Keratinocyte (primary cell): ENCODE measurements around the gene MYO1E. TPM values are rescaled to one million over a fixed set of nuclear protein-coding genes. Genes with fewer than 3 reads are reported as not detected.

ENCODE experiments used
- DNase-seq: peaks from one replicate; pipeline ENCODE4 v3.0.0-alpha.2; 2011; ENCODE audit warnings: low read depth, missing footprints, low spot score
- FAIRE-seq: peaks from 2 replicates; lab custom pipeline; 2011; peaks lifted over from hg19 to GRCh38; lab: Jason Lieb, UNC
- H2AFZ ChIP-seq: 2 replicates; pipeline ENCODE4 v1.6.0; 2012; ENCODE audit warnings: low read length, control low read depth, inconsistent platforms; ENCODE audit not compliant: control insufficient read depth
- H3K27ac ChIP-seq: 2 replicates; pipeline ENCODE4 v1.5.1; 2011; ENCODE audit warnings: low read length; ENCODE audit not compliant: control insufficient read depth, insufficient read depth
- H3K27me3 ChIP-seq: 3 replicates; pipeline ENCODE4 v1.6.0; 2011; ENCODE audit warnings: low read length; ENCODE audit not compliant: control insufficient read depth, insufficient read depth; ENCODE audit errors: extremely low read depth
- H3K36me3 ChIP-seq, 2 experiments: 2 replicates in 1 of 2; 3 replicates in 1 of 2; pipeline ENCODE4 v1.5.1; 2011; ENCODE audit warnings: low read length in 2 of 2, mild to moderate bottlenecking in 1 of 2; ENCODE audit not compliant: control insufficient read depth in 2 of 2, insufficient read depth in 2 of 2; ENCODE audit errors: extremely low read depth in 1 of 2
- H3K4me1 ChIP-seq: 3 replicates; pipeline ENCODE4 v1.5.1; 2011; ENCODE audit warnings: low read length; ENCODE audit not compliant: control insufficient read depth, insufficient read depth; ENCODE audit errors: extremely low read depth
- H3K4me2 ChIP-seq: 3 replicates; pipeline ENCODE4 v1.6.0; 2011; ENCODE audit warnings: low read depth, low read length; ENCODE audit not compliant: control insufficient read depth, insufficient read depth; ENCODE audit errors: extremely low read depth
- H3K4me3 ChIP-seq, 3 experiments: fragments of 200-600 bp in 1 of 3; sonication (generic) in 1 of 3; 2 replicates in 2 of 3; 3 replicates in 1 of 3; pipeline ENCODE4 v1.5.1; 2011 to 2016; ENCODE audit warnings: low read length in 3 of 3, mild to moderate bottlenecking in 3 of 3, control low read depth in 2 of 3, inconsistent platforms in 1 of 3, low read depth in 1 of 3, mixed read lengths in 1 of 3, mixed run types in 1 of 3, moderate library complexity in 1 of 3; ENCODE audit not compliant: control insufficient read depth in 2 of 3, insufficient read depth in 2 of 3; ENCODE audit errors: extremely low read depth in 1 of 3
- H3K79me2 ChIP-seq: 2 replicates; pipeline ENCODE4 v1.6.0; 2012; ENCODE audit warnings: low read length; ENCODE audit not compliant: control insufficient read depth, insufficient read depth
- H3K9ac ChIP-seq: 3 replicates; pipeline ENCODE4 v1.6.0; 2011; ENCODE audit warnings: low read length; ENCODE audit not compliant: control insufficient read depth, insufficient read depth; ENCODE audit errors: extremely low read depth
- H3K9me1 ChIP-seq: 3 replicates; pipeline ENCODE4 v1.6.0; 2011; ENCODE audit warnings: low read length; ENCODE audit not compliant: control insufficient read depth, insufficient read depth; ENCODE audit errors: extremely low read depth
- H3K9me3 ChIP-seq: 2 replicates; pipeline ENCODE4 v1.5.1; 2012; ENCODE audit warnings: low read depth, low read length; ENCODE audit not compliant: control insufficient read depth
- H4K20me1 ChIP-seq: 3 replicates; pipeline ENCODE4 v1.6.0; 2011; ENCODE audit warnings: low read length; ENCODE audit not compliant: control insufficient read depth, insufficient read depth; ENCODE audit errors: extremely low read depth
- EZH2 ChIP-seq: IDR thresholded peaks from one replicate; pipeline ENCODE4 v1.6.1; 2012; ENCODE audit warnings: inconsistent platforms, mild to moderate bottlenecking, low read length, moderate library complexity
- dilution Hi-C: fragments of 300-500 bp; cut with MboI; formaldehyde crosslinking; loops from one replicate; pipeline ENCODE4 v1.7.0; 2020; ENCODE audit warnings: low sequenced_read_pairs; ENCODE audit not compliant: extremely low pct_ligation_motif_present
- polyA plus RNA-seq, 5 experiments: library from polyadenylated mRNA; depleted of rRNA in 3 of 5; stranded (reverse) in 3 of 5; stranded (forward) in 1 of 5; unstranded in 1 of 5; fragments of >200 nt; gene quantifications; 1 replicate in 1 of 5; 2 replicates in 3 of 5; 3 replicates in 1 of 5; pipeline versions ENCODE4 v1.2.1 to v1.2.3, GENCODE V29; 2011 to 2012; ENCODE audit warnings: missing spikeins in 2 of 5, low read depth in 1 of 5, low replicate concordance in 1 of 5
- TF ChIP-seq, protein P1 (sequence below), 3 experiments: IDR thresholded peaks in 1 of 3; conservative IDR thresholded peaks in 1 of 3; optimal IDR thresholded peaks in 1 of 3; 2 replicates in 2 of 3; 3 replicates in 1 of 3; pipeline versions ENCODE3 to v1.5.1; 2011; ENCODE audit warnings: low read length in 3 of 3, mild to moderate bottlenecking in 3 of 3, moderate library complexity in 2 of 3, control low read depth in 1 of 3, inconsistent platforms in 1 of 3; ENCODE audit not compliant: insufficient read depth in 2 of 3; ENCODE audit errors: extremely low read depth in 1 of 3

The MYO1E gene
- polyA plus RNA-seq, 1 donor (not counting 4 experiments of a cell fraction or from before 2014, with no cell fraction given), result 213 TPM

DNA sequence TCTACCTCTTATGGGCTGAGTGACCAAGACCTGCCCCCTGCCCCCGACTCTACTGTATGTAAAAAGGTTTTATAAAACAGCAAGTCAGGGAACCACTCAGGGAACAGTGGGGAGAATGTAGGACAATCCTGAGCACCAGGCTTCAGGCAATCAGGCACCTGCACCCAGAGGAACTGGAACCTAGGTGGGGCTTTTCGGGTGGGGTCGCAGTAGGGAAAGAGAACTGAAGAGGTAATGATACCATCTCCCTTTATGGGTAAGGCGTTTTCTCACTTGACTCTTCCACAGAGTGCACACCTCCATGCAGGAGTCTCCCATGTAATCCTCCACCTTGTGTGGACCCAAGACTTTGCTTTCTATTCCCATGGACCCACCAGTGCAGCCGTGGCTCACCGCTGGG is 45.8 kb downstream of the MYO1E start:
- Histone ChIP-seq H3K27me3 (no peaks in the 10 kb centered on the region), H3K27ac (no peak overlapping the region), H3K79me2 (peaks cover 94% of the 10 kb centered on the region), H2AFZ (no peak overlapping the region), H3K9me1 (no peaks in the 10 kb centered on the region), H3K4me3 (no peak overlapping the region), H3K9ac (no peak overlapping the region), H3K9me3 (no peaks in the 10 kb centered on the region), H3K4me2 (no peak overlapping the region), H3K4me1 (no peaks in the 10 kb centered on the region), H3K36me3 (peaks cover 2 to 8% of the 10 kb centered on the region in 2 experiments), H4K20me1 (peaks cover 9% of the 10 kb centered on the region)
- FAIRE-seq (no peak), DNase-seq (no peak)
- dilution Hi-C loops, result no loop called here
- TF ChIP-seq EZH2, result no peak
- TF ChIP-seq, protein P1, sequence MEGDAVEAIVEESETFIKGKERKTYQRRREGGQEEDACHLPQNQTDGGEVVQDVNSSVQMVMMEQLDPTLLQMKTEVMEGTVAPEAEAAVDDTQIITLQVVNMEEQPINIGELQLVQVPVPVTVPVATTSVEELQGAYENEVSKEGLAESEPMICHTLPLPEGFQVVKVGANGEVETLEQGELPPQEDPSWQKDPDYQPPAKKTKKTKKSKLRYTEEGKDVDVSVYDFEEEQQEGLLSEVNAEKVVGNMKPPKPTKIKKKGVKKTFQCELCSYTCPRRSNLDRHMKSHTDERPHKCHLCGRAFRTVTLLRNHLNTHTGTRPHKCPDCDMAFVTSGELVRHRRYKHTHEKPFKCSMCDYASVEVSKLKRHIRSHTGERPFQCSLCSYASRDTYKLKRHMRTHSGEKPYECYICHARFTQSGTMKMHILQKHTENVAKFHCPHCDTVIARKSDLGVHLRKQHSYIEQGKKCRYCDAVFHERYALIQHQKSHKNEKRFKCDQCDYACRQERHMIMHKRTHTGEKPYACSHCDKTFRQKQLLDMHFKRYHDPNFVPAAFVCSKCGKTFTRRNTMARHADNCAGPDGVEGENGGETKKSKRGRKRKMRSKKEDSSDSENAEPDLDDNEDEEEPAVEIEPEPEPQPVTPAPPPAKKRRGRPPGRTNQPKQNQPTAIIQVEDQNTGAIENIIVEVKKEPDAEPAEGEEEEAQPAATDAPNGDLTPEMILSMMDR (optimal IDR thresholded peaks at IDR 0.05 in 1 of 3, IDR thresholded peaks at IDR 0.05 in 1 of 3, conservative IDR thresholded peaks at IDR 0.05 in 1 of 3; ENCODE audit: extremely low read depth in 1 of 3, insufficient read depth in 2 of 3, low read length in 3 of 3), result no peak

DNA sequence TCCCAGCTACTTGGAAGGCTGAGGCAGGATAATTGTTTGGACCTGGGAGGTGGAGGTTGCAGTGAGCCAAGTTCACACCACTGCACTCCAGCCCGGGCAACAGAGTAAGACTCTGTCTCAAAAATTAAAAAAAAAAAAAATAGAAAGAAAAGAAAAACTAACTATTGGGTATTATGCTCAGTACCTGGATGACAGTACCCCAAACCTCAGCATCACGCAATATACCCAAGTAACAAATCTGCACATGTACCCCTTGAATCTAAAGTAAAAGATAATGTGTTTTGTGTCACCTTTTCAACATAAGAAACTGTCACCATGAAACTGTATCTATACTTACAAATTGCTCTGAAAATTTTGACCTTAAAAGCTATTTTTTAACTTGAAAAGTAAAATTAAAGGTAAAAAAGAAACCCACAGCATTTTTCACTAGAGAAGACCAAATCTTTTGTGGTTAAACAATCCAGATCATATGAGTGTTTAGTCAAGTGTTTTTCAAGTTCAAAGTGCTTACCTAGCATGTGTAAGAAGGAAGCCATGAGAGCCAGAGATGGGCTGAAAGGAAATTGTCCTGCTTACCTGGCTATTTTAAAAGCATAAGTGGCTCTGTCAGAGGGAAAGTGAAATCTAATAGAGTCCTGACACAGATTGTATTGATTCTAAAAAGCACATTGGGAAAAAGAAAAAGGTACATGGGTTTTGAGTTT is 50.5 kb downstream of the MYO1E start:
- H3K4me3 ChIP-seq, result no peak overlapping the region
- peaks cover 7% of the 10 kb centered on the region for H4K20me1 ChIP-seq
- H3K27me3 ChIP-seq, result no peaks in the 10 kb centered on the region
- peaks cover 94% of the 10 kb centered on the region for H3K79me2 ChIP-seq
- TF ChIP-seq EZH2, result no peak
- TF ChIP-seq, protein P1 (optimal IDR thresholded peaks at IDR 0.05 in 1 of 3, IDR thresholded peaks at IDR 0.05 in 1 of 3, conservative IDR thresholded peaks at IDR 0.05 in 1 of 3; ENCODE audit: extremely low read depth in 1 of 3, insufficient read depth in 2 of 3, low read length in 3 of 3), result no peak
- H3K9me3 ChIP-seq, result no peaks in the 10 kb centered on the region
- H3K4me1 ChIP-seq, result peaks cover 3% of the 10 kb centered on the region
- H3K4me2 ChIP-seq, result no peak overlapping the region
- FAIRE-seq (no peak), DNase-seq (no peak)
- peaks cover 0 to 17% of the 10 kb centered on the region in 2 experiments for H3K36me3 ChIP-seq
- H3K27ac ChIP-seq, result no peak overlapping the region
- dilution Hi-C loops, result no loop called here
- H3K9ac ChIP-seq, result no peak overlapping the region
- no peaks in the 10 kb centered on the region for H3K9me1 ChIP-seq
- no peak overlapping the region for H2AFZ ChIP-seq
